Right lobe of liver (tissue), 6 donors: Measurements from ENCODE around the gene SIGMAR1. TPM values are rescaled to one million over a fixed set of nuclear protein-coding genes. Genes with fewer than 3 reads are reported as not detected.
A peak's percentile ranks its signal among the peaks of the same experiment; 100 is the strongest.

Experiments
- ATAC-seq, 4 donors: fragments of 200-7000 bp; cut with Tn5 transposase; one replicate each; pipeline ENCODE4 v1.9.1; 2020; ENCODE audit warnings: mild to moderate bottlenecking in 4 of 4, moderate library complexity in 4 of 4
- DNase-seq, 3 donors: peaks; one replicate each; pipeline ENCODE4 v3.0.0-alpha.2; 2020
- H3K27ac ChIP-seq, 3 donors: fragments of 200-600 bp; one replicate each; pipeline ENCODE4 v1.8.0; 2022
- H3K27me3 ChIP-seq, 2 donors: fragments of 200-600 bp; one replicate each; pipeline ENCODE4 v1.8.0; 2022
- H3K36me3 ChIP-seq, 4 donors: fragments of 200-600 bp; sonication (generic) in 1 of 4; one replicate each; pipeline versions ENCODE4 v1.5.1 to v1.8.0; 2017 to 2022; ENCODE audit warnings: control low read depth in 1 of 4
- H3K4me1 ChIP-seq, 4 donors: fragments of 200-600 bp; sonication (generic) in 1 of 4; one replicate each; pipeline versions ENCODE4 v1.5.1 to v1.8.0; 2017 to 2022; ENCODE audit warnings: control low read depth in 1 of 4
- H3K4me3 ChIP-seq, 3 donors: fragments of 200-600 bp; one replicate each; pipeline ENCODE4 v1.8.0; 2022
- H3K9me3 ChIP-seq, 4 donors: fragments of 200-600 bp; sonication (generic) in 1 of 4; one replicate each; pipeline versions ENCODE4 v1.5.1 to v1.8.0; 2017 to 2022; ENCODE audit warnings: control low read depth in 1 of 4
- CTCF ChIP-seq, 4 donors: fragments of 200-600 bp in 3 of 4; fragments of 450-650 bp in 1 of 4; IDR thresholded peaks; one replicate each; pipeline versions ENCODE4 v1.5.1 to v1.8.0; 2016 to 2022; ENCODE audit warnings: antibody characterized with exemption in 4 of 4, mild to moderate bottlenecking in 2 of 4
- POLR2A ChIP-seq: fragments of 450-650 bp; IDR thresholded peaks from one replicate; pipeline ENCODE4 v1.6.1; 2017; ENCODE audit warnings: antibody characterized with exemption, mild to moderate bottlenecking
- WGBS: methylation state at CpG from one replicate; pipeline ENCODE4 v1.1.6; 2018; ENCODE audit warnings: low coverage, low lambda C conversion rate; ENCODE audit not compliant: insufficient coverage; ENCODE audit errors: missing lambda C conversion rate; 5-methylcytosine and 5-hydroxymethylcytosine counted together
- intact Hi-C, 2 donors: fragments of 100-400 bp; cut with DNase I; formaldehyde crosslinking; loops; one replicate each; pipeline versions ENCODE4 v1.11.2 to v1.14.1; 2022
- total RNA-seq, 6 experiments: library from RNA; depleted of rRNA in 2 of 6; stranded (reverse); fragments of >200 nt in 2 of 6; fragmentation: NEBNext Ultra II Directional in 3 of 6; extraction: Animal tissue kit (Norgen Biotek cat#: 25700) in 3 of 6; gene quantifications; one replicate each; pipeline versions ENCODE4 v1.1.0 to v1.2.4, GENCODE V29; 2016 to 2023
- donor health status: DM: no; HTN: yes; CAD: no.
- donor health status: DM: no; HTN: no; CAD: no.
- donor health status: DM: no; HTN: no; CAD: no.
- donor health status: DM: no; HTN: yes; CAD: no.
- donor health status: DM: no; HTN: yes; CAD: no.

The SIGMAR1 gene
- total RNA-seq, 6 experiments from 2014 or later, result 69.3 to 237 (median 123) TPM

- DNase-seq, result peak; percentile 51 to 91 (median 86)
- intact Hi-C loops, result loop anchor here in 1 of 2 donors (2.0 kb wide), 1 partner anchor 46 kb away; no protein-coding TSS in a partner anchor
- Histone ChIP-seq H3K27ac (peak overlapping the region in 2 of 3 donors; percentile 40 to 70), H3K4me3 (peak overlapping the region in 1 of 3 donors; percentile 20), H3K27me3 (no peaks in the 10 kb centered on the region), H3K9me3 (no peaks in the 10 kb centered on the region), H3K4me1 (peaks cover 0 to 39% (median 13%) of the 10 kb centered on the region in 4 donors), H3K36me3 (no peaks in the 10 kb centered on the region)
- WGBS, result 4% methylated on average over 4 of the region's 26 CpGs
- ATAC-seq, result peak; percentile 36 to 71 (median 65)
- TF ChIP-seq POLR2A (no peak), CTCF (IDR thresholded peaks at IDR 0.05) (no peak)
Observed at GRCh38 chr9:34592895-34593601, 44.5 kb downstream of the SIGMAR1 start.

GRCh38 chr9:34591917-34592866 is 45.4 kb downstream of the SIGMAR1 start:
- TF ChIP-seq CTCF (IDR thresholded peaks at IDR 0.05) (no peak), POLR2A (no peak)
- H3K36me3 ChIP-seq, result no peaks in the 10 kb centered on the region
- 27% methylated on average over 11 of the region's 16 CpGs for WGBS
- H3K9me3 ChIP-seq, result no peaks in the 10 kb centered on the region
- peaks cover 0 to 39% (median 13%) of the 10 kb centered on the region in 4 donors for H3K4me1 ChIP-seq
- DNase-seq, result no peak
- no peaks in the 10 kb centered on the region for H3K27me3 ChIP-seq
- peak overlapping the region in 1 of 3 donors; percentile 70 for H3K27ac ChIP-seq
- no peak for ATAC-seq
- H3K4me3 ChIP-seq, result no peak overlapping the region
- intact Hi-C loops, result loop anchor here in 1 of 2 donors (2.0 kb wide), 1 partner anchor 45 kb away; no protein-coding TSS in a partner anchor

GRCh38 chr9:34591248-34591916 is 46.2 kb downstream of the SIGMAR1 start:
- peak overlapping the region in 1 of 3 donors; percentile 62 for H3K27ac ChIP-seq

More at GRCh38 chr9:34591248-34591916, 46.2 kb downstream of the SIGMAR1 start:
- TF ChIP-seq CTCF (IDR thresholded peaks at IDR 0.05) (peak; percentile 93 to 95 (median 94)), POLR2A (no peak)
- DNase-seq (peak; percentile 89 to 92 (median 92)), ATAC-seq (peak; percentile 83 to 95 (median 86))
- 7% methylated on average over 16 of the region's 60 CpGs for WGBS
- Histone ChIP-seq H3K36me3 (no peaks in the 10 kb centered on the region), H3K27me3 (no peaks in the 10 kb centered on the region), H3K4me1 (peaks cover 0 to 39% (median 13%) of the 10 kb centered on the region in 4 donors), H3K9me3 (no peaks in the 10 kb centered on the region), H3K4me3 (peak overlapping the region; percentile 8 to 46 (median 28))
- intact Hi-C loops, result no loop called here
